HFF-Myc (cell line): ENCODE results near the gene ZMIZ1.

Experiments used
- DNase-seq: peaks from one replicate; pipeline ENCODE4 v3.0.0-alpha.2; 2011; ENCODE audit warnings: low read depth; ENCODE audit errors: extremely low read depth
- H3K4me3 ChIP-seq: replicated peaks from 2 replicates; pipeline ENCODE4 v1.5.1; 2011; ENCODE audit warnings: low read depth, mild to moderate bottlenecking, control low read depth, low read length
- CTCF ChIP-seq: IDR thresholded peaks from 2 replicates; pipeline ENCODE4 v1.5.1; 2012; ENCODE audit warnings: mild to moderate bottlenecking, low read depth, low read length, control low read depth; ENCODE audit errors: missing control alignments

Gene ZMIZ1

GRCh38 chr10:79088613-79089355, 20.0 kb downstream of the ZMIZ1 start:
- TF ChIP-seq CTCF, result no peak
- H3K4me3 ChIP-seq, result no peak overlapping the region
- no peak for DNase-seq

GRCh38 chr10:79089632-79090031, 20.9 kb downstream of the ZMIZ1 start:
- no peak overlapping the region for H3K4me3 ChIP-seq
- TF ChIP-seq CTCF, result no peak
- no peak for DNase-seq

GRCh38 chr10:79090134-79090803, 21.5 kb downstream of the ZMIZ1 start:
- no peak for TF ChIP-seq CTCF
- DNase-seq, result no peak
- no peak overlapping the region for H3K4me3 ChIP-seq

- DNase-seq, result no peak
- H3K4me3 ChIP-seq, result no peak overlapping the region
- TF ChIP-seq CTCF, result no peak
These were observed 23.6 kb downstream of the ZMIZ1 start for GRCh38 chr10:79092292-79092896.

- no peak overlapping the region for H3K4me3 ChIP-seq
- TF ChIP-seq CTCF, result no peak
- DNase-seq, result no peak
These were observed 25.1 kb downstream of the ZMIZ1 start for GRCh38 chr10:79093658-79094411.

GRCh38 chr10:79094412-79095175, 25.8 kb downstream of the ZMIZ1 start:
- TF ChIP-seq CTCF, result no peak
- no peak overlapping the region for H3K4me3 ChIP-seq
- no peak for DNase-seq
